ENCODE results near the gene CUX1. TPM values are rescaled to one million over a fixed set of nuclear protein-coding genes. Genes with fewer than 3 reads are reported as not detected.

The CUX1 gene
- total RNA-seq, 4 donors from 2014 or later, result 64.1 to 142 (median 111) TPM

DNA sequence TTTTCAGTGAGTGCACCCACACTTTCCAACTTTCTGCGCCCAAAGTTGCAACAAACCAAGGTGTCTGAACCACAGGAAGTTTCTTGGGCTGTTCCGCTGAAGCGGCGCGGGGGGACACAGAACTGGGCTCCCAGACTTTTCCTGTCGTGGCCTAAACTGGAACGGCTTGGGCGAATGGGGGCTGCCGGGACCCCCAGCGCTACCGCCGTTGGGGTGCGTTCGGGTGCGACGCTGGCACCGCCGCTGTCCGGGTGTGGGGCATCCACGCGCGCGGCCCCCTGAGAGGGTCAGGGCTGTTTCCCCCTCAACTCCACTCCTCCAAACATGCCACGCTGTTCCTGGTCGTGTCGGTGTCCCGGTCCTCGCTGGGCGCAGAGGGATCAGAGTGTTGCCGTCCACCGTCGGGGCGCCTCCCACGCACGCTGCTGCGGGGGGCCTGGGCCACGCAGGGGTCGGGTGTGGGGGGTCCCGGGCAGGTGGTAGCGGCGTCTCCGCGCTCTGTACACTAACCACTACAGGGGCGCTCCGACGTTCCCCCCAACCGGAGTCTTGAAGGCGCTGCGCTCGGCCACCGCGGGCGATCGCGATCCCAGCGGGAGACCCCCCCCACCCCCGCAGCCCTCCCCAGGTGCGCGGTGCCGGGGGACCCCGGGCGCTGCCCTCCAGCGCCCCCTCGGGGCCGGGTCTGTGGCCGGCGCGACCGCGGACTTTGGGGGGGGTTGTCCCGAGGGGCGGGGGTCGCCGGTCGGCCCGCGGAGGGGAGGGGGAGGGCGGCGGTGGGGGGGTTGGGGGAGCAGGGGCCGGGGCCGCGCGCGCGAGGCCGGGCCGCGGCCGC, 2.2 kb upstream of the CUX1 start:
- peak overlapping the region; percentile 68 to 87 (median 71) for H3K4me3 ChIP-seq
- H3K9me3 ChIP-seq, result no peaks in the 10 kb centered on the region
- TF ChIP-seq, protein P1, sequence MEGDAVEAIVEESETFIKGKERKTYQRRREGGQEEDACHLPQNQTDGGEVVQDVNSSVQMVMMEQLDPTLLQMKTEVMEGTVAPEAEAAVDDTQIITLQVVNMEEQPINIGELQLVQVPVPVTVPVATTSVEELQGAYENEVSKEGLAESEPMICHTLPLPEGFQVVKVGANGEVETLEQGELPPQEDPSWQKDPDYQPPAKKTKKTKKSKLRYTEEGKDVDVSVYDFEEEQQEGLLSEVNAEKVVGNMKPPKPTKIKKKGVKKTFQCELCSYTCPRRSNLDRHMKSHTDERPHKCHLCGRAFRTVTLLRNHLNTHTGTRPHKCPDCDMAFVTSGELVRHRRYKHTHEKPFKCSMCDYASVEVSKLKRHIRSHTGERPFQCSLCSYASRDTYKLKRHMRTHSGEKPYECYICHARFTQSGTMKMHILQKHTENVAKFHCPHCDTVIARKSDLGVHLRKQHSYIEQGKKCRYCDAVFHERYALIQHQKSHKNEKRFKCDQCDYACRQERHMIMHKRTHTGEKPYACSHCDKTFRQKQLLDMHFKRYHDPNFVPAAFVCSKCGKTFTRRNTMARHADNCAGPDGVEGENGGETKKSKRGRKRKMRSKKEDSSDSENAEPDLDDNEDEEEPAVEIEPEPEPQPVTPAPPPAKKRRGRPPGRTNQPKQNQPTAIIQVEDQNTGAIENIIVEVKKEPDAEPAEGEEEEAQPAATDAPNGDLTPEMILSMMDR (IDR thresholded peaks at IDR 0.05), result peak in 4 of 6 experiments; percentile 2 to 54 (median 34)
- no peak for TF ChIP-seq POLR2A (IDR thresholded peaks at IDR 0.05)
- H3K27ac ChIP-seq, result peak overlapping the region; percentile 66 to 81 (median 74)
- peak; percentile 61 to 72 (median 67) for DNase-seq
- peaks cover 0 to 6% (median 0%) of the 10 kb centered on the region in 4 donors for H3K4me1 ChIP-seq
- no peaks in the 10 kb centered on the region for H3K36me3 ChIP-seq
- no peaks in the 10 kb centered on the region for H3K27me3 ChIP-seq

DNA sequence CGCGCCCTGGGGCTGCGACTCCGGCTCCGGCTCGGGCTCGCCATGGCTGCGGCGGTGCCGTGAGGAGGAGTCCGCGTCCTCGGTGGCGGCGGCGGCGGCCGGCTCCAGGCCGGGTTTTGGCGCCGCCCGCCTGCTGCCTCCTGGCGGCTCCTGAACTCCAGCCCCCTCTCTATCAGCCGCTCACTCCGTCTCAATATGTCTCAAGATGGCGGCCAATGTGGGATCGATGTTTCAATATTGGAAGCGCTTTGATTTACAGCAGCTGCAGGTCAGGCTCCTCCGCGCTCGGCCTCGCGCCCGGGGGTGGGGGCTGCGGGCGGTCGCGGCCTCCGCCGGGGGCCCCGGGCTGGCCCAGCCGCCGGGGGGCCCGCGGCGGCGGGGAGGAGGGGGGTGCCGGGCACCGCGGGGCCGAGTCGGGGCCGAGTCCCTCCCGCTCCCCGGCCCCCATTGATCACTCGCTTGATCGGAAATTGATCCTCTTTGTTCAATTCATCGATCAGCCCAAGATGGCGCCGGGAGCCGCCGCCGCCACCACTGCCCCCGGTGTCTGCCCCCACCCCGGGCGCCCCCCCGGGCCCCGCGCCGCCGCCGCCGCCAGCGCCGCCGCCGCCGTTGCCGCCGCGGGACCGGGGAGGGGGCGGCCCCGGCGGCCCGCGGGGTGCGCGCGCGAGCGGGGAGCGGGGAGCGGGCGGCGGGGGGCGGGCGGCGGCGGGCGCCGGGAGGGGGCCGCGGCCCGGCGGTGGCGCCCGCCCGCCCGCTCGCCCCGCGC, 1.4 kb upstream of the CUX1 start:
- peak overlapping the region; percentile 68 to 94 (median 78) for H3K4me3 ChIP-seq
- no peaks in the 10 kb centered on the region for H3K27me3 ChIP-seq
- TF ChIP-seq, protein P1 (IDR thresholded peaks at IDR 0.05), result peak in 3 of 6 experiments; percentile 37 to 51 (median 50)
- TF ChIP-seq POLR2A (IDR thresholded peaks at IDR 0.05), result no peak
- DNase-seq, result peak; percentile 67 to 86 (median 84)
- H3K4me1 ChIP-seq, result peaks cover 0 to 6% (median 0%) of the 10 kb centered on the region in 4 donors
- H3K9me3 ChIP-seq, result no peaks in the 10 kb centered on the region
- H3K27ac ChIP-seq, result peak overlapping the region in 3 of 4 donors; percentile 66 to 81 (median 78)
- H3K36me3 ChIP-seq, result no peaks in the 10 kb centered on the region

DNA sequence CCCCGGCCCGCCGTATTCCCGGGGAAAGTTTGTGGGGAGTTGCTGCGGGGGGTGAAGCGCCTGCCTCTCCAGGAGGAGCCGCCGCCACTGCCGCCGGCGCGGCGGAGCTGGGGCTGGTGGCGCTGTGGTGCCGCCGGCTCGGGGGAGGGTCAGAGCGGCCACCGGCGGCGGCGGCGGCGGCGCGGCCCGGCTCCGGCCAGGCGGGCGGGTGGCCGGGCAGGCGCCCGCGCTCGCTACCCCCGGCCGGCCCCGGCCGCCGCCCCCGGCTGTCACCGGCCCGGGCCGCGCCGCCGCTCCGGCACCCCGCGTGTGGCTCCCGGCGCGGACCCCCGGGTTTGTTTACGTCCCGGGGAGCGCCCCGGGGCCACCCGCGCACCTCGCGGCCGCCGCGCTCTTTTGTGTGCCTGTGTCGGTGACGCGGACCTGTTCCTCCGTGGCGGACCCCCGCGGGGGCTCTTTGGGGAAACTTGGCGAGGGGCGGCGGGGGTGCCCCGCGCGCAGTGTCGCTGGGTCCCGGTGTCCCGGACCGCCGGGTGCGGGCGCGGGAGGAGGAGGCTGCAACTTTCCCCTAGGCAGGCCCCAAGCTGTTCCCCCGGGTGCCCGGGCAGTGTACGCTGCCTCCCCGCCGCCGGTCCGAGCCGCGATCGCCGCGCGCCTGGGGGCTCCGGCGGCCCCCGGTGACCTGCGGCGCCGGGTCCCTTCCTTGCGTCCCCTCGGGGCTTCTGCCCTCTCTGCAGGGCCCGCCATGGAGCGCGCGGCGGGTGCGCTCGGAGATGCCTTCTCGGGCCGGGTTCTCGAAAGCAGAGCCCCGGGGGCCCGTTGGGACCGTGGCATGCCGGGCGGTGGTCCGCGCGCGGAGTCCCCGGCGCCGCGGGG, 593 bp upstream of the CUX1 start:
- DNase-seq, result peak in 2 of 3 donors; percentile 72
- TF ChIP-seq, protein P1 (IDR thresholded peaks at IDR 0.05), result peak in 1 of 6 experiments; percentile 7
- TF ChIP-seq POLR2A (IDR thresholded peaks at IDR 0.05), result no peak
- H3K4me3 ChIP-seq, result peak overlapping the region; percentile 62 to 94 (median 70)
- H3K9me3 ChIP-seq, result no peaks in the 10 kb centered on the region
- H3K4me1 ChIP-seq, result peaks cover 0 to 6% (median 0%) of the 10 kb centered on the region in 4 donors
- H3K27me3 ChIP-seq, result no peaks in the 10 kb centered on the region
- H3K36me3 ChIP-seq, result no peaks in the 10 kb centered on the region
- H3K27ac ChIP-seq, result peak overlapping the region; percentile 32 to 81 (median 54)

DNA sequence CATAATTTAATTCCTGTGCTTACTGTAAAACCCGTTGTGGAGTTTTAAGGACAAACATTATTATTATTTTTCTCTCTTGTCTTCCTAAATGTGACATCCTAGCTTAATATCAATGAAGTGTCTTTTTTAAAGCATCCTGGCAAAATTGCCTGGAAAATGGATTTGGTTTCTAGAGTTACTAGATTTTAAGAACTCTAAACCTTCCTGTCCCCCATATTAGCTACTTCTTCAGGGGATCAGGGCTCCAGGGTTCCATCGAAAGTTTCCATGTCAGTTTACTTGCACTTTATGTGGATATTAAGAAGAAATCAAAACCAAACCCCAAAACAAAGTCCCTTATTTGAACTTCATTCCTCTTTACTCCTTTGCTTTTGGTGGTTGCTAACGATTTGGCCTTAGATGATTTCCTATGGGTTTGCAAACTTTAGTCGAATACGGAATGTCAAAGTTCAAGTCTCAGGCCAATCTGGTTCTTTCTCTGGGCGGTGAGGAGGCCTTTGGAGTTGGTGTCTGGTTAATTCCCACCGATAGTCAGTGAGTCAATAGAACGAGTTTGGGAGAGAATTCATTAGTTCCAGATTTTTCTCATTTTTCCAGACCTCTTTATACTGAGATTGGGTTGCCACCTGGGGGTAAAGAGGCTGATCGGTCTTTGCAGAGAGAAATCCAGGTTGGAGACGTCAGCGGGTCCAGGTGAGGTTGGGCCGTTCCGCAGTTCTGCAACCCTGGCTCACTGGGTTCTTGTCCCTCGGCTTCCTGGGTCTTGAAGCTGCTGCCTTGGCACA, 1.1 kb downstream of the CUX1 start:
- no peak overlapping the region for H3K4me3 ChIP-seq
- no peaks in the 10 kb centered on the region for H3K36me3 ChIP-seq
- no peaks in the 10 kb centered on the region for H3K9me3 ChIP-seq
- no peak overlapping the region for H3K27ac ChIP-seq
- DNase-seq, result no peak
- H3K27me3 ChIP-seq, result no peaks in the 10 kb centered on the region
- peaks cover 0 to 6% (median 0%) of the 10 kb centered on the region in 4 donors for H3K4me1 ChIP-seq
- TF ChIP-seq POLR2A (IDR thresholded peaks at IDR 0.05), result no peak
- TF ChIP-seq, protein P1 (IDR thresholded peaks at IDR 0.05), result no peak
